Fibroblast of gingiva (primary cell): ENCODE measurements around the gene ACTR1B.
"Not testable (repeated sequence)": the region's sequence is repeated elsewhere in the genome, so short reads cannot be mapped to it uniquely, and the experiment has no call there.

ENCODE experiments used
- DNase-seq: peaks from one replicate; pipeline ENCODE4 v3.0.0-alpha.2; 2011; ENCODE audit warnings: low read depth

The ACTR1B gene

GRCh38 chr2:97658691-97659157, 5.1 kb downstream of the ACTR1B start:
- DNase-seq = no peak

- no peak for DNase-seq
Observed at GRCh38 chr2:97657986-97658690, 5.7 kb downstream of the ACTR1B start.

GRCh38 chr2:97656905-97657587, 6.8 kb downstream of the ACTR1B start:
- no peak for DNase-seq

GRCh38 chr2:97656129-97656755, 7.6 kb downstream of the ACTR1B start:
- DNase-seq = no peak

GRCh38 chr2:97654791-97655190, 9.1 kb downstream of the ACTR1B start:
- DNase-seq = no peak

- no peak for DNase-seq
Observed at GRCh38 chr2:97654309-97654708, 9.5 kb downstream of the ACTR1B start.

GRCh38 chr2:97653874-97654273, 10.0 kb downstream of the ACTR1B start:
- DNase-seq = no peak

GRCh38 chr2:97653473-97653872, 10.4 kb downstream of the ACTR1B start:
- no peak for DNase-seq

- no peak for DNase-seq
Observed at GRCh38 chr2:97651114-97651513, 12.7 kb downstream of the ACTR1B start.

- DNase-seq = no peak
Observed at GRCh38 chr2:97646977-97647376, 16.9 kb downstream of the ACTR1B start.

- peak; percentile 95 for DNase-seq
Observed at GRCh38 chr2:97645695-97646629, 17.9 kb downstream of the ACTR1B start, which contains the start of gene COX5B. Gene COX5B, plus strand, starts transcription at chr2:97646062. Its CDS starts 25 bp downstream, at chr2:97646087.

GRCh38 chr2:97645112-97645694, 18.6 kb downstream of the ACTR1B start:
- DNase-seq = no peak

GRCh38 chr2:97644023-97644717, 19.7 kb downstream of the ACTR1B start:
- DNase-seq = no peak

GRCh38 chr2:97626049-97626430, 37.8 kb downstream of the ACTR1B start:
- DNase-seq = not testable (repeated sequence)

- DNase-seq = not testable (repeated sequence)
Observed at GRCh38 chr2:97625354-97626048, 38.3 kb downstream of the ACTR1B start.

GRCh38 chr2:97622976-97623375, 40.9 kb downstream of the ACTR1B start:
- DNase-seq = not testable (repeated sequence)

GRCh38 chr2:97620492-97620891, 43.4 kb downstream of the ACTR1B start:
- not testable (repeated sequence) for DNase-seq

- peak; percentile 36 for DNase-seq
Observed at GRCh38 chr2:97618939-97619827, 44.7 kb downstream of the ACTR1B start.

- DNase-seq = no peak
Observed at GRCh38 chr2:97617911-97618310, 45.9 kb downstream of the ACTR1B start.
